HUES64 (cell line): ENCODE measurements around the gene DUSP5.

ENCODE experiments used
- H3K27ac ChIP-seq: 2 replicates; pipeline ENCODE4 v1.7.0; 2013; ENCODE audit warnings: low read depth, low read length, inconsistent platforms
- H3K27me3 ChIP-seq: 2 replicates; pipeline ENCODE4 v1.6.1; 2013; ENCODE audit warnings: mild to moderate bottlenecking, low read length; ENCODE audit not compliant: insufficient read depth
- H3K36me3 ChIP-seq: 2 replicates; pipeline ENCODE4 v1.6.1; 2013; ENCODE audit warnings: mild to moderate bottlenecking, low read length; ENCODE audit not compliant: insufficient read depth
- H3K4me1 ChIP-seq: 2 replicates; pipeline ENCODE4 v1.6.1; 2013; ENCODE audit warnings: mild to moderate bottlenecking, low read length, moderate library complexity; ENCODE audit not compliant: insufficient read depth
- H3K4me3 ChIP-seq: 2 replicates; pipeline ENCODE4 v1.5.1; 2013; ENCODE audit warnings: mild to moderate bottlenecking, low read length, moderate library complexity
- H3K9ac ChIP-seq: 2 replicates; pipeline ENCODE4 v1.6.1; 2013; ENCODE audit warnings: mild to moderate bottlenecking, low read depth, low read length
- H3K9me3 ChIP-seq: 2 replicates; pipeline ENCODE4 v1.6.1; 2013; ENCODE audit warnings: low read depth, low read length; ENCODE audit not compliant: insufficient read depth
- WGBS: fragments of 150-250, 120-280 bp; methylation state at CpG from one replicate; pipeline ENCODE4 v1.1.7; 2013; ENCODE audit warnings: missing lambda C conversion rate; 5-methylcytosine and 5-hydroxymethylcytosine counted together

Gene DUSP5

GRCh38 chr10:110556969-110557601 lies 59.4 kb downstream of the DUSP5 start:
- Histone ChIP-seq H3K4me1 (peaks cover 21% of the 10 kb centered on the region), H3K9ac (no peak overlapping the region), H3K9me3 (no peaks in the 10 kb centered on the region), H3K27me3 (no peaks in the 10 kb centered on the region), H3K4me3 (no peak overlapping the region), H3K36me3 (no peaks in the 10 kb centered on the region), H3K27ac (no peak overlapping the region)
- 58% methylated on average over 9 of the region's 9 CpGs for WGBS

GRCh38 chr10:110558041-110558440 lies 60.3 kb downstream of the DUSP5 start:
- no peak overlapping the region for H3K27ac ChIP-seq
- WGBS, result 96% methylated on average over 3 of the region's 3 CpGs
- H3K9me3 ChIP-seq, result no peaks in the 10 kb centered on the region
- no peaks in the 10 kb centered on the region for H3K36me3 ChIP-seq
- H3K4me1 ChIP-seq, result peaks cover 21% of the 10 kb centered on the region
- no peak overlapping the region for H3K4me3 ChIP-seq
- H3K27me3 ChIP-seq, result no peaks in the 10 kb centered on the region
- H3K9ac ChIP-seq, result no peak overlapping the region

- Histone ChIP-seq H3K36me3 (no peaks in the 10 kb centered on the region), H3K9ac (no peak overlapping the region), H3K27ac (no peak overlapping the region), H3K9me3 (no peaks in the 10 kb centered on the region), H3K4me1 (peaks cover 5% of the 10 kb centered on the region; the same call in 1 of the 2 replicates), H3K27me3 (no peaks in the 10 kb centered on the region), H3K4me3 (no peak overlapping the region)
- 94% methylated on average over 8 of the region's 8 CpGs for WGBS
Measured at GRCh38 chr10:110560012-110560411, 62.3 kb downstream of the DUSP5 start.
